HG02678 (cell line): ENCODE data around the gene MYBBP1A.

Experiments
- ATAC-seq: cut with Tn5 transposase; IDR thresholded peaks from one replicate; pipeline ENCODE4 v1.9.1; 2021; ENCODE audit warnings: mild to moderate bottlenecking, moderate library complexity; ENCODE audit not compliant: unreplicated experiment

MYBBP1A gene

DNA sequence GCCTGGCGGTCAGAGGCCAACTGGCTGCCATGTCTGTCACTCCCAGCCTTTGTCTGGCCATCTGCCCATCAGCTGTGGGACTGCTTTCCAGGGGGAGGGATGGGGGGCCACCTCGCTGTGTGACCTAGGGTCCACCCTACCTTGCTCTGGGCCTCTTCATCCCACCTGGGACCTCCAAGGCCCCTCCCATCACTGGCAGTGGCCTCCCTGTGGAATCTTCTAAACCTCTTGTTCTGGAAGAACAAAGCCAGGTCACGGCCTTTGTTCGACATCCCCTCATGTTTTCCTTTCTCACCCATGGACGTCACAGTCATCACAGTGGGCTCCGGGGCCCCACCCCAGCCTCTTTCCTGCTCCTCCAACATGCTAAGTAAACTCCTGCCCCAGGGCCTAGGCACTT is 32.5 kb downstream of the MYBBP1A start:
- no peak for ATAC-seq

DNA sequence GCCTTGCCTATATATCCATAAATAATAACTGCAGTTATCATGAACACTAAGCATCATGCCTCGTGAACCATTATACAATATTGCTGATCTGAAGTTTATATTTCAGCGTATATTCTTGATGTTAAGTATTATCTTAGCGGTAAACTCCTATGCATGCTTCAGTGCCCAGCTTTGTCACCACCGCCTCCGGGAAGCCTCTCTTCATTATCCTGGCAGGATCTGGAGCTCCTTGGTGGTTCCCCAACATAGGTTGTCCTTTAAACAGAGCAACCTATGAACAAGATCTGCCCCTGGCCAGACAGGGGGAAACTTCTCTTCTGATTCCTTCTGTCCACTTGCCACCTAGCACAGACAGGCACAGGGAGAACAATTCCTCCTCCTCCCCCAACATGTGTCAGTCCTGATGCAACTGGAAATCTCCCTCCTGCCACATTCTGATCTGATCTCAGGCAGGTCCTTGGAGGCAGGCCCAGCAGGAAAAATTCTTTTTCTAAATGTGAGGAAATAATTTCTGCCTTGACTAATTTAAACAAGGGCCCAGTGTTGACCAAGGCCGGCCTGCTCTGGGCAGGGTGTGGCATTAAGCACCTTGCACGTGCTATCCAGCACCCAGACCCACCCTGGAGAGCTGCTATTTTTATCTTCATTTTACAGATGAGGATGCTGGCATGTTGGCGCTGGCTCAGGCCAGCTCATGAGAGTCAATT is 34.1 kb downstream of the MYBBP1A start:
- ATAC-seq, result no peak

GRCh38 chr17:4520060-4520893 is 34.9 kb downstream of the MYBBP1A start:
- ATAC-seq, result no peak

DNA sequence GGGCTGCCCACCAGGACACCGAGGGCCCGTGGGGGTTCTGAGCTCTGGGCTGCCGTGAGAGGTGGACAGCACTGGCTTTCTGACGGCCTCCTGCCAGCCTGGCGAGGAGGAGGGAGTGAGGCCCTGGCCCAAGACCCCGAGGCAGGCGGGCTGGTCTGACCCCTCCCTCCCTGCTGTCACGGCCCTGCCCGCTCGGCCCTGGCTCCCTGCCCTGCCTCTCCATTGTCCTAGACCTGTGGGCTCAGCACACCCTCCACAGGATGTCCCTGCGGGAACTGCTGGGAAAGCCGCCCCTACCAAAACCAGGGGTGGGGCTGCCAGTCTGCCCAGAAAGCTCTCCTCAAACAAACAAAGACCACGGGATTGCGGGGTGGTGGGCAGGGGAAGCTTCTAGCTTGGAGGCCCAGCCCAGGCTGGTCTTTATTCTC is 35.8 kb downstream of the MYBBP1A start:
- no peak for ATAC-seq

DNA sequence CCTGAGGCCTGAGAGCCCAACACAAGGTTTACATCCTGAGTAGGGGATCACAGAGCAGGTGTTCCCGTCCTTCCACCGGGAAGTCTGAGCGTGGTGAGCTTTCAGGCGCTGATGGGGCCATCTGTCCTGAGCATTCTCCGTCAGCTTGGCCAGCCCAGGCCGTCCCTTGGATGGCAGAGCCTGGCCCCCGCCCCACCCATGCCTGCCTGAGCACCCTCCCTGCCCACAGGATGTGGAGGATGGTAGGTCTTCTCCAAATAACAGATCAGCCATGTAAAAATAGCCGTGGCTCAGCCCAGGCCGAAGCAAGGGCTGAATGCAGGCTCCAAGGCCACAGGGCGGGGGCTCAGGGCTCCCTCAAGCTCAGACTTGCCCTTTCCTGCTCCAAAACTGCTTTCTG is 36.3 kb downstream of the MYBBP1A start:
- ATAC-seq, result no peak

DNA sequence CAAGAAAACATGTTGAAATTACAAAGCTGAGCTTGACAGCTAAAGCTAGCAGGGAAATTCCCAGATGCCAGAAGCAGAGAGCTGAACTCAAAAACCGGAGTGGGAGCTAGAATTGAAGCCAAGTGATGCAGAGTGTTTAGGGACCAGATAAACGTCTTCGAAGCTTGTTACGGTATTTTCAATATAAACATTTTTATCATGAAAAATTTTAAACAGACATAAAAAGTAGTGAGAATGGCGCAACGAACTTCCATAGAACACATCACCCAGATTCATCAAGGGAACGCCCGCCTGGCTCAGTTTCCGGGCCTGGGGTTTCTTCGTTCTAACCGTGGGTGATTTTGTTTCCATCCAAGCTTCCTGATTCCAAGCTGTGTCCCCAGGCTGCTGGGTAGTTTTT is 38.4 kb downstream of the MYBBP1A start:
- no peak for ATAC-seq

GRCh38 chr17:4515501-4515900 is 39.7 kb downstream of the MYBBP1A start:
- ATAC-seq, result no peak

- no peak for ATAC-seq
Measured at GRCh38 chr17:4514779-4515178, 40.4 kb downstream of the MYBBP1A start.

DNA sequence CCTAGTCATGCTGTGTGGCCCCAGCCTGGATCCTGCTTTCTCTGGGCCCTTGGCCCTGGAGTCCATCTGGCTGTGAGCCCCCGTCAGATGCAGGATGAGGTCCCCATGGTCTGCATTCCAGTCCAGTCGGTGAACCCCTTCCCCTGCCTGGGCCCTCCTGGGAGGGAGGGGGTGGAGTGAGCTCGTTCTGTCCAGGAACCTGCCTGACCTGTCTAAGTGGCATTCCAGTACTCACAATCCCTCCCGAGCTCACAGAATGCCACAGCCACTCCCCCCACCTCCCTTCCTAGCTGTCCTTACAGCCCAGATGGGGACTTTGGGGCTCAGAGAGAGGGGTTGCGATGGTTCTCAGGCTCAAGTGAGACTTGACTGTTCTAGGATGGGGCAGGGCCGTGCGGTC is 41.0 kb downstream of the MYBBP1A start:
- ATAC-seq, result no peak

- no peak for ATAC-seq
Measured at GRCh38 chr17:4513113-4514032, 41.8 kb downstream of the MYBBP1A start.

DNA sequence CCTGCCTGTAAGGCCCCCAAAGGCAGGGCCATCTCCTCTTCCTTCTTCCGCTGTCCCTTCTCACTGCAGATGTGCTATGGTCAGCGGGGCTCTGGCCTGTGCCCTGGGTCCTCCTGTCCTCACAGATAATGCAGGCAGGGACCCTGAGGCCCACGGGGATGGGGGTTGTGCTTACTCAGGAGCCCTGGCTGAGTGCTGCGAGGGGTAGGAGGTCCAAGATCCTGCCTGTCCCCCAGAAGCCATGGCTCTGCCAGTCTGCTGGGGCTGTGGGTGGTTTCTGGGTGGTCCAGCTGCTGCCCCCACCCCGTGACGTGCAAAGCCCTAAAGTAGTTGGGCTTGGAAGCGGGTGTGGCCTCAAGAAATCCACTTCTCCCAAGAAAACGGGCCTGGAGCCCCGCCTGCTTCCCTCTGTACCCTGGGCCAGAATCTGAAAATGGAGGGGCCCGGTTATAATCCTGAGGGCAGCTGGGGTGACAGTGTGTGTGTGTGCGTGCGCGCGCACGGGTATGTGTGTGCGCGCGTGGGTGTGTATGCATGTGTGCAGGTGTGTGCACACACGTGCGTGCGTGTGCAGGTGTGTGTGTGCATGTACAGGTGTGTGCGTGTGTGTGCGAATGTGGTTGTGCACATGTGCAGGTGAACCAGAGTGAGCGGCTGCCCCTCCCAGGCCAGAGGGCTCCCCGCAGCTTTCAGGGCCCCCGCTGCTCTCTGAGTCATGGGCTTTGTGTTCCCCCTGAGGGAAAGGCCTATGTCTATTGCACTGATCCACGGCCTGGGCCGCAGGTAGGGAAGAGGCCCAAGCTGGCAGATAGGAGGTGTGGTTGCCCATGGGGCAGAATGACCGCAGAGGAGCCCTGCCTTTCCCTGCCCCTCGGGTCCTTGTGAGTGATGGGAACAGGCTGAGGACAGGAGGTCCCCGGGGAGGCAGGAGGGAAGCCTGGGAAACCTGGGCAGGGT is 42.8 kb downstream of the MYBBP1A start:
- ATAC-seq, result no peak

GRCh38 chr17:4511199-4511932 is 43.8 kb downstream of the MYBBP1A start:
- ATAC-seq, result no peak

DNA sequence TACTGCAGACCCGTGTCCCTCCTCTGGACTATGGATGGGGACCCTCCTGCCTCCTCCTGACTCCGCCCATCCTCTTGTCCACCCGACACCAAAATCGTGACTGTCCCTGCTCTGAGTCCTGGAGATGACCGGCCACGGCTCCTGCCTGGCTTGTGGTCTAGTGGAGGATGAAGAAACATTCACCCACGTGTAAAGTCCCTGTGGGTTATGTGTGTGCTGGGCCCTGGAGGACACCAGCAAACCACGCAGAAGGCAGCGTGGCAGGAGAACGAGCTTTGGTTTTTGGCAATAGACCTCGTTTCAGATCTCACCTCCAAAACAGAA is 44.6 kb downstream of the MYBBP1A start:
- ATAC-seq, result no peak

DNA sequence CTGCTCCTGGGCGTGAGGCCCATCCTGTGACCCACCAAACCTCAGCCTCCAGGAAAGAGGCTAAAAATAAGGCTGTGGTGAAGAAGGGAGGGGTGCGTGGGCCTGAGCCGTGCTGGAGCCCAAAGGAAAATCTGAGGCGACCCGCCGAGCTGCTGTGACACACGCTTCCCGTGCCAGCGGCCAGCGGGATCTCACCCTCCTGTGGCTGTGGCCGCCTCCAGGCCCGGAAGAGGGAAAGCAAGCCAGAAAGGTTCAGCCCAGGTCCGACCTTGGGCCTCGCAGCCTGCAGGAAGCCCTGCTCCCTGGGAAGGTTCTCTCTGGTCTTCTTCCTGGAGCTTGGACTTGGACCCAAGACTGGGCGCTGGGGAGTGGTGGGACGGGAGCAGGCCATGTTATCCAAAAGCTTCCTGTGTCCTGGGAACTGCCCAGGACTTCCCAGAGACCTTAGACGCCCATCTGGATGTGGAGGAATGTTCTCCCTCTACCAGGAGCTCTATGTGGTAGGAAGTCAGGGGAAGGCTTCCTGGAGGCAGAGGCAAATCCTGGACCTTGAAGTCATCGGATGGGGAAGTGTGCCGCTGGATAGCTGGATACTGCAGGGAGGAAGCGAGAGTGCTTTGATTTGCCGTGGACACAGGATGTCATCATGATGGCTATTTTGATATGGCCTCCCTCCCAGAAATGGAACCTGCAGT is 45.1 kb downstream of the MYBBP1A start:
- no peak for ATAC-seq

- ATAC-seq, result no peak
Measured at GRCh38 chr17:4509401-4509800, 45.8 kb downstream of the MYBBP1A start.

GRCh38 chr17:4508207-4508606 is 47.0 kb downstream of the MYBBP1A start:
- ATAC-seq, result no peak

DNA sequence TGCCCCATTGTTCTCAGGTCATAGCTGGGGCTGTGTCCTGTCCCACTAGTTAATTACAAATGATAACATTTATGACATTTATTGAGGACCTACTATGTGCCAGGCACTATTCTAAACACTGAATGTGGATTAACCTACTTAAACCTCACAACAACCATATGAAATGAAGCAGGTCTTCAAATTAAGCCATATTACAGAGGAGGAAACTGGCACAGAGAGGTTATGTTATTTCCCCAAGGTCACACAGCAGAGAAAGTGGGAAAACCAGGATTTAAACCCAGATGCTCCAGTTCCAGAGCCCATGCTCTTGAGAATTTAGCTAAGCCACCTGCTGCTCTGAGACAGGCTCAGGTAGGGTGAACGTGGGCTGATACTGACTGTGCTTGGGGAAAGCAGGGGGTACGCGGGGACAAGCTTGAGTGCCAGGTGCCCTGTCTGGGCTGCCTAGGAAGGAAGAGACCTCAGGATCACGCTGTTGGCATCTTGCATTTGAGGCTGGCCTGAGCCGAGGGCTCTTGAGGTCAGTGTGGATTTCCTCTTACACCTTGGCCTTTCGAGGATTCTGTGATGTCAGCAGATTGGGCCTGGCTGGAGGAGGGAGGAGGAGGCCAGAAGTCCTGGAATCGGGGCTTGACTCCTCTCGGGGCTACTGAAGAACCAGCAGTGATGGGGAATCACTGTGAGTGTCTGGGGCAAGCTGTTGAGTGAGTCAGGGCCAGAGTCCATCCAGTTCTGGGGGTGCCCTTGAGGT is 47.6 kb downstream of the MYBBP1A start:
- ATAC-seq, result no peak

GRCh38 chr17:4506892-4507291 is 48.3 kb downstream of the MYBBP1A start:
- no peak for ATAC-seq
